Activated B cell treated with CpG ODN at 0.5 μM for 24 hours (primary cell): ENCODE data around the gene KCNK3. TPM values are rescaled to one million over a fixed set of nuclear protein-coding genes. Genes with fewer than 3 reads are reported as not detected.

ENCODE experiments used
- ATAC-seq: fragments of 200-7000 bp; cut with Tn5 transposase; one replicate; pipeline ENCODE4 v1.10.0; 2021; ENCODE audit warnings: low read depth, mild to moderate bottlenecking, moderate library complexity
- CTCF ChIA-PET: fragments of 350-600 bp; sonication (Branson Sonifier 250); formaldehyde crosslinking; loops from one replicate; lab custom pipeline; 2021; ENCODE audit warnings: antibody characterized with exemption; lab: Charles Lee
- POLR2A ChIA-PET: fragments of 350-600 bp; sonication (Branson Sonifier 250); formaldehyde crosslinking; loops from one replicate; lab custom pipeline; 2021; ENCODE audit warnings: antibody characterized with exemption; lab: Charles Lee
- DNase-seq: peaks from one replicate; pipeline ENCODE4 v3.0.0; 2022
- H3K27ac Mint-ChIP-seq: one replicate; pipeline ENCODE4 v1.8.0; 2020; ENCODE audit warnings: mixed read lengths
- H3K27me3 Mint-ChIP-seq: one replicate; pipeline ENCODE4 v1.8.0; 2021; ENCODE audit warnings: mixed read lengths
- H3K36me3 Mint-ChIP-seq: one replicate; pipeline ENCODE4 v1.8.0; 2021; ENCODE audit warnings: low read depth, mixed read lengths
- H3K4me1 Mint-ChIP-seq: one replicate; pipeline ENCODE4 v1.8.0; 2021; ENCODE audit warnings: mixed read lengths
- H3K4me3 Mint-ChIP-seq: one replicate; pipeline ENCODE4 v1.8.0; 2020; ENCODE audit warnings: mild to moderate bottlenecking, mixed read lengths
- H3K9me3 Mint-ChIP-seq: one replicate; pipeline ENCODE4 v1.8.0; 2020; ENCODE audit warnings: mixed read lengths
- CTCF ChIP-seq: fragments of 200-600 bp; IDR thresholded peaks from one replicate; pipeline ENCODE4 v1.8.0; 2022; ENCODE audit warnings: antibody characterized with exemption, mild to moderate bottlenecking
- intact Hi-C: fragments of 100-400 bp; cut with micrococcal nuclease; formaldehyde crosslinking; loops from one replicate; pipeline ENCODE4 v1.15.1; 2024
- total RNA-seq: library from RNA; stranded (reverse); gene quantifications from 2 replicates; pipeline ENCODE4 v1.2.3, GENCODE V29; 2022

Gene KCNK3
- total RNA-seq, 1 donor from 2014 or later = not detected

DNA sequence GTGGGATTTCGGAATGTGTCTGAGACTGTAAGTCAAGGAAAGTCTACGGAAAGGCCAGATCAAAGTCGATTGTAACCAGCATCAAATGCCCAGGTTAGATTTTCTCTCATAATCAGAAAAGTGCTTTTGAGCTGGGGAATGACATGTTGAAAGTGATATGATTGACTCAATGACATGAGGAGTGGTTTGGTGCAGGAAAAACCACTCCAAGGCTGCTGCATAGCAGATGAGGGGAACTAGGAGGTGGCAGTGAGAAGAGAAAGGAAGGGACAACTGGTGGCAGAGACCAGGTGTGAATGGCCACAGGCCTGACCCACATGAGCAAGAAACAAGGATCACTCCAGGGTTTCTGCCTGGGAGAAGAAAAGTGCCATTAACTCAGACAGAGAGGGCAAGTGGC, 72.4 kb downstream of the KCNK3 start:
- H3K4me1 Mint-ChIP-seq = peaks cover 23% of the 10 kb centered on the region
- peak overlapping the region; percentile 81 for H3K27ac Mint-ChIP-seq
- DNase-seq (no peak), ATAC-seq (no peak)
- H3K36me3 Mint-ChIP-seq = peaks cover 8% of the 10 kb centered on the region
- H3K9me3 Mint-ChIP-seq = no peaks in the 10 kb centered on the region
- TF ChIP-seq CTCF = no peak
- ChIA-PET POLR2A (no interaction called here), CTCF (interaction anchor here (1.3 kb wide), 1 partner anchor 19 kb away, joined by 3 read pairs; no protein-coding TSS in a partner anchor)
- intact Hi-C loops = loop anchor here (1.0 kb wide), 1 partner anchor 20 kb away; no protein-coding TSS in a partner anchor
- H3K27me3 Mint-ChIP-seq = no peaks in the 10 kb centered on the region
- H3K4me3 Mint-ChIP-seq = peak overlapping the region; percentile 93

DNA sequence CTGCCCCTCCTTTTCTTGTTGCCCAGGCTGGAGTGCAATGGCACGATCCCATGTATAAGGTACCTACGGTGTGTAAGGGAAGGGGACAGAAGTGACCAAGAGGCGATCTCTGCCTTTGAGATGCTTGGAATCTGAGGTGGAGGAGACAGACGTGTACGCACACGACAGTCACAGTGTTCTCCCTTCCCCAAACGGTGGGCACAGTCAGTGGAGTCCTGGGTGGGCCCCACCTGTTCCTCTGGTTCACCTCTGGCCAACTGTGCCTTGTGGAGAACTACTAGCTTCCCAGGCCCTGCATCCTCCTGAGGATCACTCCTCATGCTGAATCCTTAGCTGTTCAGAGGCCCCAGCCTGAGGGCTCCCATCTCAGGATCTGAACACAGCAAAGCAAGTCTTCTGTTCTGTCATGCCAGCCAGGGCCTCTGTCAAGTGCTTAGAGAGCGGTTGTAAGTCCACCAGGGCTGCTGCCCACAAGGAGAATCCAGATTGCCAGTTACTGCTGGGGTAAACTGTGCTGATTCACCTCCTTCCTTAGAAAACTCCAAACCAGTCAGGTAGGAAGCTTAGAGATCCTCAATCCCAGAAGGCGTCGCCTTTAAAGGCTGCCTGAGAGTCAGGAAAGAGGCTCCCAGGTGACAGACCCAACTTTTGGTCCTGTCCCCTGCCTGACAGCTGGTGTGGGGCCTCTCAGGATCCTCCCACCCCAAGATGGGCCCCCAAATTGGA, 73.1 kb downstream of the KCNK3 start:
- no peaks in the 10 kb centered on the region for H3K9me3 Mint-ChIP-seq
- CTCF ChIA-PET = interaction anchor here (1.3 kb wide), 1 partner anchor 20 kb away, joined by 3 read pairs; no protein-coding TSS in a partner anchor
- no peak overlapping the region for H3K27ac Mint-ChIP-seq
- no peak for TF ChIP-seq CTCF
- DNase-seq = no peak
- intact Hi-C loops = no loop called here
- no peaks in the 10 kb centered on the region for H3K27me3 Mint-ChIP-seq
- ATAC-seq = no peak
- H3K4me3 Mint-ChIP-seq = peak overlapping the region; percentile 93
- POLR2A ChIA-PET = interaction anchor here (0.6 kb wide), 1 partner anchor 17 kb away, joined by 4 read pairs; no protein-coding TSS in a partner anchor
- H3K4me1 Mint-ChIP-seq = peaks cover 23% of the 10 kb centered on the region
- peaks cover 8% of the 10 kb centered on the region for H3K36me3 Mint-ChIP-seq

DNA sequence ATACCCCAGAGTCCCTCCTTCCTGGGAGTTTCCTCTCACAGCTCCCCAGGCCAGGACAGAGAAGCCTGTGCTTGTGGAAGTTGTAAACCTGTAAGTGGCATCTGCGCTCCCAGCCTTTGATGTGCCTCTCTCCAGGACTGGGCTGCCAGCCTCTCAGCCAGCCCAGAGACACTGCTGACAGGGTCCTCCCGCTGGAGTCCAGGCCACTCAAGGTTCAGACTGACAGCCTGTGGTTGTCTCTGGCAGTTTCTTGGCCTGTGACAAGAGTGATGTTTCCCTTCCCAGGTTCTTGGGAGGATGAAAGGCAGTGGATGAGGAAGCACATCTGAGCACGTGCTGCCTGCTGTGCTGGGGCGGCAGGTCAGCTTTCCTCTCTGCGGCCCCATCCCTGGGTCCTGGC, 74.6 kb downstream of the KCNK3 start:
- ATAC-seq = no peak
- H3K4me1 Mint-ChIP-seq = peaks cover 30% of the 10 kb centered on the region
- H3K27ac Mint-ChIP-seq = no peak overlapping the region
- H3K9me3 Mint-ChIP-seq = no peaks in the 10 kb centered on the region
- peaks cover 11% of the 10 kb centered on the region for H3K36me3 Mint-ChIP-seq
- CTCF ChIA-PET = no interaction called here
- intact Hi-C loops = no loop called here
- no peaks in the 10 kb centered on the region for H3K27me3 Mint-ChIP-seq
- no peak overlapping the region for H3K4me3 Mint-ChIP-seq
- no peak for TF ChIP-seq CTCF
- DNase-seq = no peak
- POLR2A ChIA-PET = no interaction called here

DNA sequence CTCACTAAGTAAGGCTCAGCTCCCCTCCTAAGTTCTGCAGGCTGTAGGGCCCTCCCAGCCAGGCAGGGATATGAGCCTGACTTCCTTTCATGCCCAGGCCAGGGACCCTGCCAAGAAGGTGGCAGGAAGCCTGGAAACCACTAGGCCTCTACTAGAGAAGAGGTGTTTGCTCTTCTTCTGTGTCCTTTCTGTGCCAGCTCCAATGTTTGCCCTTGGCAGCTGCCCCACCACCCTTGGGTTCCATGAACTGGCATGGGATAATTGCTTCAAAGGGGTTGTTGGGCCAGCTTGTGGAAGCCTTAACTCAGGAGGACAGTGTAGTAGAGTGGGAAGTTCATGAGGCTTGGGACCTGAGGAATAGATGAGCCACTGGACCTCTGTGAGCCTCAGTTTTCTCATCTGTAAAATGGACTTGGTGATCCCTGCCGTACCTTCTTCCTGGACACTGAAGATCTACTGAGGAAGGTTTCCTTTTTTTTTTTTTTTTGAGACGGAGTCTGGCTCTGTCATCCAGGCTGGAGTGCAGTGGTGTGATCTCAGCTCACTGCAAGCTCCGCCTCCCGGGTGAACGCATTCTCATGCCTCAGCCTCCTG, 75.5 kb downstream of the KCNK3 start:
- ATAC-seq (no peak), DNase-seq (no peak)
- intact Hi-C loops = no loop called here
- H3K9me3 Mint-ChIP-seq = no peaks in the 10 kb centered on the region
- H3K27me3 Mint-ChIP-seq = no peaks in the 10 kb centered on the region
- ChIA-PET CTCF (no interaction called here), POLR2A (no interaction called here)
- H3K27ac Mint-ChIP-seq = no peak overlapping the region
- peaks cover 32% of the 10 kb centered on the region for H3K4me1 Mint-ChIP-seq
- no peak overlapping the region for H3K4me3 Mint-ChIP-seq
- H3K36me3 Mint-ChIP-seq = peaks cover 16% of the 10 kb centered on the region
- no peak for TF ChIP-seq CTCF

DNA sequence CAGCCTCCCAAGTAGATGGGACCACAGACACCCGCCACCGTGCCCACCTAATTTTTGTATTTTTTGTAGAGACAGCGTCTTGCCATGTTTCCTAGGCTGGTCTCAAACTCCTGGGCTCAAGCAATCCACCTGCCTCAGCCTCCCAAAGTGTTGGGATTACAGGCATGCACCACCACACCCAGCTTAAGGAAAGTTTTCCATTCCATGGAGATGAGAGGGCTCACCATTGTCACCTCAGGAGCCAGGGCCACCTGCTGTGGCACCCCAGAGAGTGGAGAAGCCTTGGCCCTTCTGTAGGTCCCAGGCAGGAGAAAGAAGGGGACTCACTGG, 76.2 kb downstream of the KCNK3 start:
- intact Hi-C loops = no loop called here
- Mint-ChIP-seq H3K27me3 (no peaks in the 10 kb centered on the region), H3K27ac (no peak overlapping the region), H3K4me3 (no peak overlapping the region), H3K4me1 (peaks cover 26% of the 10 kb centered on the region), H3K36me3 (peaks cover 16% of the 10 kb centered on the region), H3K9me3 (no peaks in the 10 kb centered on the region)
- CTCF ChIA-PET = no interaction called here
- DNase-seq = no peak
- ATAC-seq = no peak
- TF ChIP-seq CTCF = no peak
- POLR2A ChIA-PET = no interaction called here
